Bronchial epithelial cell (primary cell): ENCODE results near the gene P2RY2. TPM values are rescaled to one million over a fixed set of nuclear protein-coding genes. Genes with fewer than 3 reads are reported as not detected.

Experiments
- DNase-seq: peaks from one replicate; pipeline ENCODE4 v3.0.0-alpha.2; 2010; ENCODE audit warnings: low read depth
- FAIRE-seq: peaks from 2 replicates; lab custom pipeline; 2011; peaks lifted over from hg19 to GRCh38; lab: Jason Lieb, UNC
- H3K27me3 ChIP-seq: 2 replicates; pipeline ENCODE4 v1.5.1; 2011; ENCODE audit warnings: low read length; ENCODE audit not compliant: control insufficient read depth, insufficient read depth
- H3K36me3 ChIP-seq: 2 replicates; pipeline ENCODE4 v1.5.1; 2011; ENCODE audit warnings: low read length; ENCODE audit not compliant: control insufficient read depth, insufficient read depth
- H3K4me3 ChIP-seq: 2 replicates; pipeline ENCODE4 v1.5.1; 2011; ENCODE audit warnings: mild to moderate bottlenecking, low read depth, low read length, control low read depth
- total RNA-seq: library from RNA; depleted of rRNA; stranded (reverse); fragments of >200 nt; gene quantifications from 2 replicates; pipeline ENCODE4 v1.2.1, GENCODE V29; 2014
- TF ChIP-seq, protein P1 (sequence below): IDR thresholded peaks from 2 replicates; pipeline ENCODE4 v1.5.1; 2011; ENCODE audit warnings: mild to moderate bottlenecking, moderate library complexity, low read length, control low read depth, inconsistent platforms; ENCODE audit not compliant: insufficient read depth, severe bottlenecking

Gene P2RY2
- total RNA-seq, 1 donor from 2014 or later, result 9.0 TPM

DNA sequence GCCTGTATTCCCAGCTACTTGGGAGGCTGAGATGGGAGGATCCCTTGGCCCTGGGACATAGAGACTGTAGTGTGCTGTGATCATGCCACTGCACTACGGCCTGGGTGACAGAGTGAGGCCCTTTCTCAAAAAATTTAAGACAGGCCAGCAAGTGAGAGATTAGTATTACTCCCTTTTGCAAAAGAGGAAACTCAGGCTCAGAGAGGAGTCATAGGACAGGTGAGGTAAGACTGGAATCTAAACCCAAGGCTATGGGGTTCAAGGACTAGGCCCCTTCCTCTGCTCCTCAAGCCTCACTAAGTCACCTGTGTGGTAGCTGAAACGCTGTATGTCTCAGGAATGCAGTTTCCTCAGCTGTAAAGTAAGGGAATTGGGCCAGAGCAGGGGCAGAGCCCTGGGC, 1.6 kb upstream of the P2RY2 start:
- H3K36me3 ChIP-seq, result peaks cover 5% of the 10 kb centered on the region
- TF ChIP-seq, protein P1, sequence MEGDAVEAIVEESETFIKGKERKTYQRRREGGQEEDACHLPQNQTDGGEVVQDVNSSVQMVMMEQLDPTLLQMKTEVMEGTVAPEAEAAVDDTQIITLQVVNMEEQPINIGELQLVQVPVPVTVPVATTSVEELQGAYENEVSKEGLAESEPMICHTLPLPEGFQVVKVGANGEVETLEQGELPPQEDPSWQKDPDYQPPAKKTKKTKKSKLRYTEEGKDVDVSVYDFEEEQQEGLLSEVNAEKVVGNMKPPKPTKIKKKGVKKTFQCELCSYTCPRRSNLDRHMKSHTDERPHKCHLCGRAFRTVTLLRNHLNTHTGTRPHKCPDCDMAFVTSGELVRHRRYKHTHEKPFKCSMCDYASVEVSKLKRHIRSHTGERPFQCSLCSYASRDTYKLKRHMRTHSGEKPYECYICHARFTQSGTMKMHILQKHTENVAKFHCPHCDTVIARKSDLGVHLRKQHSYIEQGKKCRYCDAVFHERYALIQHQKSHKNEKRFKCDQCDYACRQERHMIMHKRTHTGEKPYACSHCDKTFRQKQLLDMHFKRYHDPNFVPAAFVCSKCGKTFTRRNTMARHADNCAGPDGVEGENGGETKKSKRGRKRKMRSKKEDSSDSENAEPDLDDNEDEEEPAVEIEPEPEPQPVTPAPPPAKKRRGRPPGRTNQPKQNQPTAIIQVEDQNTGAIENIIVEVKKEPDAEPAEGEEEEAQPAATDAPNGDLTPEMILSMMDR, result no peak
- no peaks in the 10 kb centered on the region for H3K27me3 ChIP-seq
- FAIRE-seq, result no peak
- DNase-seq, result no peak
- H3K4me3 ChIP-seq, result no peak overlapping the region

DNA sequence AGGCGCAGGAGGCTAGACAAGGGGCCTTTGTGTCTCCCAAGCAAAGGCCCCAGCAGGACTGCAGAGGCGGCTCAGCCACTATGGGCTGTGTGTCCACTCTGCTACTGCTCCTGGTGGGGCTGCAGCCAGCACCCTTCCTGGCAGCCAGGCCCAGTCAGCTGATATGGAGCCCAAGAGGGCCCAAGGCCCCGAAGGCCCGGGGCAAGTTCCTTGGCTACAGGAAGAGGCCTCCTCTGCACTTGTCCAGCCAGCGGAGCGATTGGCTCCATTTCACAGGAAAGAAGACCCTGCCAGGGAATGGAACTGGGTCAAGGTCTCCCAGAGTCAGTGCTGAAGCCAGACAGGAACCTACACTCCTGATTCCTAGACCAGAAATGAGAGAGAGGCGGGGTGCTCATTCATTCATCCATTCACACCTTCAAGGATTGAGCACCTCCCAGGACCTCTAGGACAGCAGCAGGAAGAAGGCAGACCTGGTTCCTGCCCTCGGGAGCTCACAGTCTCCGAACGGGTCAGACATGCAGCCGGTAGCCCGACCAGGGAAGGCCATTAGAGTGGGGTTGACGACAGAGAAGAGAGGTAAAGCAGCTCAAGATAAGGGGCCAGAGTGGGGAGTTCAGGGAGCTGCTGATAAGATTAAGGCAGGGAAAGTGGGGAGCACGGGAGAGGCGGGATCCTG, 811 bp upstream of the P2RY2 start:
- peaks cover 5% of the 10 kb centered on the region for H3K36me3 ChIP-seq
- H3K27me3 ChIP-seq, result no peaks in the 10 kb centered on the region
- TF ChIP-seq, protein P1, result no peak
- peak overlapping the region; percentile 91 for H3K4me3 ChIP-seq
- no peak for DNase-seq
- no peak for FAIRE-seq

DNA sequence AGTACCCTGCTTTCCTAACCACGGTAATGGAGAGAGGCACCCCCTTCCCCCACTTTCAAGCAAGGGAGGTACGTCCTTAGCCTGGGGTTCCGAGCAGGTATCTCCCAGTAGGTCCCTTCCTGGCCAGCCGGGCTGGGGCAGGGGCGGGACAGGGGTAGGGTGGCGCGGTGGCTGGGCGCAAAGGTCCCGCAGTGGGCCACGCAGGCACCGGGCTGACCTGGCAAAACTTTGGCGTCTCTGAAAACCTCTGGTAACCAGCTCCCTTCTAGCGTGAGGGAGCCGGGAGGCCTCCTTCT, 323 bp upstream of the P2RY2 start:
- H3K36me3 ChIP-seq, result peaks cover 6% of the 10 kb centered on the region
- peak overlapping the region; percentile 91 for H3K4me3 ChIP-seq
- no peak for FAIRE-seq
- no peaks in the 10 kb centered on the region for H3K27me3 ChIP-seq
- no peak for DNase-seq
- TF ChIP-seq, protein P1, result no peak

DNA sequence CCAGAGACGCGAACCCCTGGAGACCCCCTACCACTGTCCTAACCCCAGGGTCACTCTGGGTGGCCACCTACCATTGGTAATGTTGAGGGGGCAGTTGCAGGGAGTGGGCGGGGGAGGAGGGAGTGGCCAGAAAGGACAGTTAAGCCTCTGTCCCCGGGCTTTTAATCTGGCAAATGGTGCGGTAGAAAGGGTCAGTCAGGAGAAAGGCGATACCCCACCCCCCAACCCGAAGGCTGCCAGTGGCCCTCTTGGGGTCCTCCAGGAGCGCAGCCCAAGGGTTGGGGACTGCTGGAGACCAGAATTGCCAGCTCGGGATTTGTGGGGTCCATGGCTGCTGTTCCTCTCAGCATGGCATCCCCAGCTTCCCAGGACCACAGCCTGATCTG, 742 bp downstream of the P2RY2 start:
- peaks cover 7% of the 10 kb centered on the region for H3K36me3 ChIP-seq
- DNase-seq (no peak), FAIRE-seq (no peak)
- no peaks in the 10 kb centered on the region for H3K27me3 ChIP-seq
- peak overlapping the region; percentile 91 for H3K4me3 ChIP-seq
- TF ChIP-seq, protein P1, result no peak

DNA sequence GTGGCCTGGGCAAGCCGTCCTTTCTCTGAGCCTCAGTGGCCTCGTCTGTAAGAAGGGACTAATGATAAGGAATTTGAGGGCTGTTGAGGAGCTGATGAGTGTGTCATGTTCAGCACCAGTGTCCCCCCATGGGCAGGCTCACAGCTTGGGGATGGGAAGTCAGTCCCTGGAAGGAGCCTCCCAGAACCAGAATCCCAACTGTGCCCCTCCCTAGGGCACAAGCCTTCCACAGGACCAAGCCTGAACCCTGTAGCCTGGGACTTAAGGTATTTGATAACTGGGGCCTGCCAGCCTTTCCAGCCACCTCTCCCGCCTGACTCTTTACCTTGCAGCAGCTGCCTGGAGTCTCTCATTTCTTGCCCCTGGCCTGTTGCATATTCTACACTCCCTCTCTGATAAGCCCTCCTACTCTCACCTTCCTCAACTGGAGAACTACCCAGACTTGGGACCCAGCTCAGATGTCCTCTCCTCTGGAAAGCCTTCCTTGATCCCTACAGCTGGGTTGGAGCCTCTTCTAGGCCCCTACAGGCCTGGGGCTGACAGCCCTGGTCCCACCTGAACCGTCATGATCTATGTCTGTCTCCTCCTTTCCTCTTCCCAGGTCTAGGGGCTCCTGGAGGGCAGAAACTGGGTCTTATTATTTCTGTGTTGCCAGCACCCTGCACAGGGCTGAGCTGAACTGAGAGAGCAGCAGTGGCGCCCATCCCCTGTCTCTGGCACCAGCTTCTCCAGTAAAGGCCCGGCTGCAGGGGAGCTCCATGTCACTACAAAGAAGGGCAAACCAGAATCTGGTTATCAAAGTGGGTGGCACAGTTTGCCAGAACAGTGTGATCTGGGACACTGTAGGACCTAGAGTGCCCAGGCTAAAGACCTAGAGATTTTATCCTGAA, 1.6 kb downstream of the P2RY2 start:
- Histone ChIP-seq H3K27me3 (no peaks in the 10 kb centered on the region), H3K4me3 (peak overlapping the region; percentile 91), H3K36me3 (peaks cover 11% of the 10 kb centered on the region)
- DNase-seq (no peak), FAIRE-seq (no peak)
- TF ChIP-seq, protein P1, result no peak
